HG03521 (cell line): ENCODE results near the gene DNMT3A.
"Not testable (repeated sequence)": the region's sequence is repeated elsewhere in the genome, so short reads cannot be mapped to it uniquely, and the experiment has no call there.

Source experiments
- ATAC-seq: cut with Tn5 transposase; IDR thresholded peaks from one replicate; pipeline ENCODE4 v1.9.1; 2021; ENCODE audit warnings: mild to moderate bottlenecking, moderate library complexity; ENCODE audit not compliant: unreplicated experiment

The DNMT3A gene

GRCh38 chr2:25215948-25216679 lies 125.6 kb downstream of the DNMT3A start:
- peak; percentile 66 for ATAC-seq

GRCh38 chr2:25215232-25215631 lies 126.5 kb downstream of the DNMT3A start:
- ATAC-seq, result no peak

GRCh38 chr2:25213229-25213628 lies 128.5 kb downstream of the DNMT3A start:
- ATAC-seq, result no peak

GRCh38 chr2:25210923-25211322 lies 130.8 kb downstream of the DNMT3A start:
- ATAC-seq, result not testable (repeated sequence)

GRCh38 chr2:25207078-25207545 lies 134.6 kb downstream of the DNMT3A start:
- no peak for ATAC-seq

GRCh38 chr2:25204190-25204838 lies 137.4 kb downstream of the DNMT3A start:
- ATAC-seq, result no peak

GRCh38 chr2:25202275-25202674 lies 139.4 kb downstream of the DNMT3A start:
- ATAC-seq, result no peak

- no peak for ATAC-seq
These were observed 139.9 kb downstream of the DNMT3A start for GRCh38 chr2:25201794-25202193.

GRCh38 chr2:25201265-25201664 lies 140.5 kb downstream of the DNMT3A start:
- ATAC-seq, result no peak

- ATAC-seq, result no peak
These were observed 143.1 kb downstream of the DNMT3A start for GRCh38 chr2:25198576-25198975.

GRCh38 chr2:25198209-25198525 lies 143.6 kb downstream of the DNMT3A start:
- no peak for ATAC-seq

GRCh38 chr2:25197336-25198208 lies 144.2 kb downstream of the DNMT3A start:
- no peak for ATAC-seq

- no peak for ATAC-seq
These were observed 147.1 kb downstream of the DNMT3A start for GRCh38 chr2:25194576-25195122.

GRCh38 chr2:25190536-25190935 lies 151.2 kb downstream of the DNMT3A start:
- ATAC-seq, result no peak

- no peak for ATAC-seq
These were observed 153.3 kb downstream of the DNMT3A start for GRCh38 chr2:25188405-25188804.

- no peak for ATAC-seq
These were observed 153.9 kb downstream of the DNMT3A start for GRCh38 chr2:25187729-25188350.

GRCh38 chr2:25184254-25184653 lies 157.5 kb downstream of the DNMT3A start:
- ATAC-seq, result no peak

GRCh38 chr2:25178976-25179375 lies 162.7 kb downstream of the DNMT3A start:
- ATAC-seq, result no peak
